Activated CD4-positive, alpha-beta T cell treated with anti-CD3 and anti-CD28 coated beads, Interleukin-2, Interleukin-6, amounts not matched to agents 100 ng/mL and 50 ng/mL, durations not matched to agents 16 hours and 8 hours (primary cell): ENCODE data around the gene TCTA.
"Not testable (repeated sequence)": the region's sequence is repeated elsewhere in the genome, so short reads cannot be mapped to it uniquely, and the experiment has no call there.

Experiments
- DNase-seq: peaks from one replicate; pipeline ENCODE4 v3.0.0-alpha.2; 2020

TCTA gene

GRCh38 chr3:49411968-49412631 lies at the start of gene TCTA, which contains the start of gene RHOA:
TCTA (plus strand) TSS chr3:49412423; CDS start chr3:49412427, 4 bp downstream.
RHOA (minus strand) TSS chr3:49411976; CDS start chr3:49375589, 36,387 bp downstream.
- peak; percentile 100 for DNase-seq

GRCh38 chr3:49362561-49362960 lies 49.7 kb upstream of the TCTA start:
- no peak for DNase-seq

GRCh38 chr3:49370585-49371290 lies 41.5 kb upstream of the TCTA start:
- no peak for DNase-seq

GRCh38 chr3:49371946-49372345 lies 40.3 kb upstream of the TCTA start:
- no peak for DNase-seq

GRCh38 chr3:49377483-49377882 lies 34.7 kb upstream of the TCTA start:
- peak; percentile 72 for DNase-seq

GRCh38 chr3:49378249-49378895 lies 33.9 kb upstream of the TCTA start:
- DNase-seq, result no peak

- DNase-seq, result no peak
These were observed 28.8 kb upstream of the TCTA start for GRCh38 chr3:49383387-49383786.

- no peak for DNase-seq
These were observed 26.6 kb upstream of the TCTA start for GRCh38 chr3:49385617-49386016.

GRCh38 chr3:49386056-49386756 lies 26.0 kb upstream of the TCTA start:
- no peak for DNase-seq

- no peak for DNase-seq
These were observed 24.5 kb upstream of the TCTA start for GRCh38 chr3:49387721-49388120.

GRCh38 chr3:49388289-49388820 lies 23.9 kb upstream of the TCTA start:
- no peak for DNase-seq

GRCh38 chr3:49389297-49389696 lies 22.9 kb upstream of the TCTA start:
- DNase-seq, result no peak

GRCh38 chr3:49391310-49391709 lies 20.9 kb upstream of the TCTA start:
- DNase-seq, result not testable (repeated sequence)

- no peak for DNase-seq
These were observed 14.8 kb upstream of the TCTA start for GRCh38 chr3:49397470-49397869.

- DNase-seq, result no peak
These were observed 12.8 kb upstream of the TCTA start for GRCh38 chr3:49399461-49399860.

GRCh38 chr3:49401766-49402165 lies 10.5 kb upstream of the TCTA start:
- DNase-seq, result no peak

- no peak for DNase-seq
These were observed 8.3 kb upstream of the TCTA start for GRCh38 chr3:49403891-49404290.

GRCh38 chr3:49405570-49405969 lies 6.7 kb upstream of the TCTA start:
- not testable (repeated sequence) for DNase-seq

- no peak for DNase-seq
These were observed 5.4 kb upstream of the TCTA start for GRCh38 chr3:49406571-49407565.

GRCh38 chr3:49410066-49410845 lies 2.0 kb upstream of the TCTA start:
- no peak for DNase-seq
